Neural cell (in vitro differentiated cells): ENCODE results near the gene MINDY3. TPM values are rescaled to one million over a fixed set of nuclear protein-coding genes. Genes with fewer than 3 reads are reported as not detected.

Experiments used
- H2AFZ ChIP-seq: fragments of 200-600, 300-800 bp; sonication (generic), shearing (Covaris generic); 2 replicates; pipeline ENCODE4 v1.6.0; 2014; ENCODE audit warnings: low read depth, mild to moderate bottlenecking, antibody characterized with exemption, low read length, moderate library complexity
- H3F3A ChIP-seq: fragments of 200-600 bp; shearing (Covaris generic); 2 replicates; pipeline ENCODE4 v1.6.1; 2016; ENCODE audit warnings: mild to moderate bottlenecking, moderate library complexity, mixed read lengths, antibody characterized with exemption, low read length; ENCODE audit not compliant: insufficient read depth, poor library complexity, severe bottlenecking
- H3K27ac ChIP-seq: fragments of 200-600, 300-800 bp; sonication (generic), shearing (Covaris generic); 2 replicates; pipeline ENCODE4 v1.5.1; 2014; ENCODE audit warnings: mild to moderate bottlenecking, low read length, moderate library complexity
- H3K27me3 ChIP-seq: fragments of 300-800, 200-600 bp; sonication (generic), shearing (Covaris generic); 2 replicates; pipeline ENCODE4 v1.6.0; 2014; ENCODE audit warnings: mild to moderate bottlenecking, low read depth, low read length, moderate library complexity; ENCODE audit not compliant: insufficient read depth
- H3K36me3 ChIP-seq: fragments of 300-800, 200-600 bp; sonication (generic), shearing (Covaris generic); 2 replicates; pipeline ENCODE4 v1.5.1; 2014; ENCODE audit warnings: mild to moderate bottlenecking, antibody characterized with exemption, low read length, moderate library complexity; ENCODE audit not compliant: insufficient read depth
- H3K4me2 ChIP-seq: fragments of 300-800, 200-600 bp; sonication (generic), shearing (Covaris generic); 2 replicates; pipeline ENCODE4 v1.6.0; 2014; ENCODE audit warnings: mild to moderate bottlenecking, low read length
- H3K4me3 ChIP-seq: fragments of 300-800, 200-600 bp; sonication (generic), shearing (Covaris generic); 2 replicates; pipeline ENCODE4 v1.5.1; 2014; ENCODE audit warnings: mild to moderate bottlenecking, low read length, moderate library complexity
- H3K79me2 ChIP-seq: fragments of 200-600 bp; shearing (Covaris generic); replicated peaks from 2 replicates; pipeline ENCODE4 v1.6.0; 2014; ENCODE audit warnings: mild to moderate bottlenecking, low read length, moderate library complexity; ENCODE audit not compliant: insufficient read depth
- H3K9ac ChIP-seq: fragments of 300-800, 200-600 bp; sonication (generic), shearing (Covaris generic); 2 replicates; pipeline ENCODE4 v1.6.1; 2016; ENCODE audit warnings: mild to moderate bottlenecking, low read length, mixed read lengths
- H3K9me2 ChIP-seq: fragments of 200-600 bp; shearing (Covaris generic); 2 replicates; pipeline ENCODE4 v1.6.1; 2016; ENCODE audit warnings: mild to moderate bottlenecking, low read length, mixed read lengths; ENCODE audit not compliant: insufficient read depth
- H3K9me3 ChIP-seq: fragments of 200-600, 300-800 bp; sonication (generic), shearing (Covaris generic); 2 replicates; pipeline ENCODE4 v1.6.1; 2016; ENCODE audit warnings: mild to moderate bottlenecking, mixed run types, low read length, moderate library complexity, mixed read lengths
- H4K20me1 ChIP-seq: fragments of 200-600 bp; shearing (Covaris generic); 2 replicates; pipeline ENCODE4 v1.6.1; 2016; ENCODE audit warnings: mild to moderate bottlenecking, mixed run types; ENCODE audit not compliant: insufficient read depth
- EP300 ChIP-seq: fragments of 450-650 bp; conservative IDR thresholded peaks from 2 replicates; pipeline ENCODE4 v1.6.1; 2014; ENCODE audit warnings: antibody characterized with exemption, mild to moderate bottlenecking, moderate library complexity; ENCODE audit not compliant: poor library complexity, severe bottlenecking
- EZH2 ChIP-seq: fragments of 200-600, 300-800 bp; shearing (Covaris generic), sonication (generic); IDR thresholded peaks from 2 replicates; pipeline ENCODE4 v1.6.1; 2014; ENCODE audit warnings: antibody characterized with exemption, low read length, borderline replicate concordance, mild to moderate bottlenecking; ENCODE audit not compliant: insufficient read depth, poor library complexity, severe bottlenecking
- MXI1 ChIP-seq: fragments of 450-650 bp; conservative IDR thresholded peaks from 2 replicates; pipeline ENCODE4 v1.6.1; 2014; ENCODE audit warnings: antibody characterized with exemption, mild to moderate bottlenecking; ENCODE audit not compliant: poor library complexity, severe bottlenecking
- POLR2AphosphoS5 ChIP-seq: IDR thresholded peaks from 2 replicates; pipeline ENCODE4 v1.6.1; 2012
- RAD21 ChIP-seq: fragments of 450-650 bp; conservative IDR thresholded peaks from 2 replicates; pipeline ENCODE4 v1.6.1; 2014; ENCODE audit warnings: antibody characterized with exemption, mild to moderate bottlenecking, moderate library complexity
- SMC3 ChIP-seq: fragments of 450-650 bp; conservative IDR thresholded peaks from 2 replicates; pipeline ENCODE4 v1.6.1; 2014; ENCODE audit warnings: antibody characterized with exemption, mild to moderate bottlenecking, moderate library complexity; ENCODE audit not compliant: poor library complexity
- TAF1 ChIP-seq: IDR thresholded peaks from 2 replicates; pipeline ENCODE4 v1.6.1; 2012; ENCODE audit warnings: low read depth
- polyA plus RNA-seq: library from polyadenylated mRNA; depleted of rRNA; stranded (reverse); fragments of >200 nt; gene quantifications from 2 replicates; pipeline ENCODE4 v1.2.3, GENCODE V29; 2014
- TF ChIP-seq, protein P1 (sequence below): fragments of 450-650 bp; IDR thresholded peaks from 2 replicates; pipeline ENCODE4 v1.5.1; 2014; ENCODE audit warnings: antibody characterized with exemption, mild to moderate bottlenecking, moderate library complexity; ENCODE audit not compliant: poor library complexity, severe bottlenecking
- TF ChIP-seq, protein P2 (sequence below): IDR thresholded peaks from 2 replicates; pipeline ENCODE4 v1.6.1; 2012; ENCODE audit warnings: borderline replicate concordance

Gene MINDY3
- polyA plus RNA-seq, 1 donor from 2014 or later, result 56.5 TPM

DNA sequence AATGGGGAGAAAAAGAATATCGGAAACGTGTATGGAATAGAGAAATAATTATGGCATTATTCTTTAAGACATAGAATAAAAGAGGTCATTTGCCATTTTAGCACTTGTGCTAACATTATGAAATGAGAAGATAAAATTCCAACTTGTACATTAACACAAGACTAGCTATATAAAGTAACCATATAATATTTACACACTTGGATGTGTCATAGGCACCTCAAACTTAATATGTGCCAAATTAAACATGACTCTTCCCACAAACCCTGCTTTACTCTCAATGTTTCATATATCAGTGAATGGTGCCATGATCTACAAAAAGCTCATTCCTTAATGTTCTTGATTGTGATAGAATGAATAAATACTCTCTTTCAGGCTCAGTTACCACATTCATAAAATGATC is 4.1 kb upstream of the MINDY3 start:
- H3K9me3 ChIP-seq, result no peaks in the 10 kb centered on the region
- H3K9me2 ChIP-seq, result no peaks in the 10 kb centered on the region
- no peak overlapping the region for H2AFZ ChIP-seq
- H3F3A ChIP-seq, result no peaks in the 10 kb centered on the region
- H3K27ac ChIP-seq, result no peak overlapping the region
- H3K27me3 ChIP-seq, result peaks cover 48% of the 10 kb centered on the region
- H4K20me1 ChIP-seq, result no peaks in the 10 kb centered on the region
- no peak for TF ChIP-seq EP300
- TF ChIP-seq, protein P1, sequence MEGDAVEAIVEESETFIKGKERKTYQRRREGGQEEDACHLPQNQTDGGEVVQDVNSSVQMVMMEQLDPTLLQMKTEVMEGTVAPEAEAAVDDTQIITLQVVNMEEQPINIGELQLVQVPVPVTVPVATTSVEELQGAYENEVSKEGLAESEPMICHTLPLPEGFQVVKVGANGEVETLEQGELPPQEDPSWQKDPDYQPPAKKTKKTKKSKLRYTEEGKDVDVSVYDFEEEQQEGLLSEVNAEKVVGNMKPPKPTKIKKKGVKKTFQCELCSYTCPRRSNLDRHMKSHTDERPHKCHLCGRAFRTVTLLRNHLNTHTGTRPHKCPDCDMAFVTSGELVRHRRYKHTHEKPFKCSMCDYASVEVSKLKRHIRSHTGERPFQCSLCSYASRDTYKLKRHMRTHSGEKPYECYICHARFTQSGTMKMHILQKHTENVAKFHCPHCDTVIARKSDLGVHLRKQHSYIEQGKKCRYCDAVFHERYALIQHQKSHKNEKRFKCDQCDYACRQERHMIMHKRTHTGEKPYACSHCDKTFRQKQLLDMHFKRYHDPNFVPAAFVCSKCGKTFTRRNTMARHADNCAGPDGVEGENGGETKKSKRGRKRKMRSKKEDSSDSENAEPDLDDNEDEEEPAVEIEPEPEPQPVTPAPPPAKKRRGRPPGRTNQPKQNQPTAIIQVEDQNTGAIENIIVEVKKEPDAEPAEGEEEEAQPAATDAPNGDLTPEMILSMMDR, result no peak
- no peak for TF ChIP-seq EZH2
- no peak for TF ChIP-seq SMC3
- no peak for TF ChIP-seq TAF1
- TF ChIP-seq, protein P2, sequence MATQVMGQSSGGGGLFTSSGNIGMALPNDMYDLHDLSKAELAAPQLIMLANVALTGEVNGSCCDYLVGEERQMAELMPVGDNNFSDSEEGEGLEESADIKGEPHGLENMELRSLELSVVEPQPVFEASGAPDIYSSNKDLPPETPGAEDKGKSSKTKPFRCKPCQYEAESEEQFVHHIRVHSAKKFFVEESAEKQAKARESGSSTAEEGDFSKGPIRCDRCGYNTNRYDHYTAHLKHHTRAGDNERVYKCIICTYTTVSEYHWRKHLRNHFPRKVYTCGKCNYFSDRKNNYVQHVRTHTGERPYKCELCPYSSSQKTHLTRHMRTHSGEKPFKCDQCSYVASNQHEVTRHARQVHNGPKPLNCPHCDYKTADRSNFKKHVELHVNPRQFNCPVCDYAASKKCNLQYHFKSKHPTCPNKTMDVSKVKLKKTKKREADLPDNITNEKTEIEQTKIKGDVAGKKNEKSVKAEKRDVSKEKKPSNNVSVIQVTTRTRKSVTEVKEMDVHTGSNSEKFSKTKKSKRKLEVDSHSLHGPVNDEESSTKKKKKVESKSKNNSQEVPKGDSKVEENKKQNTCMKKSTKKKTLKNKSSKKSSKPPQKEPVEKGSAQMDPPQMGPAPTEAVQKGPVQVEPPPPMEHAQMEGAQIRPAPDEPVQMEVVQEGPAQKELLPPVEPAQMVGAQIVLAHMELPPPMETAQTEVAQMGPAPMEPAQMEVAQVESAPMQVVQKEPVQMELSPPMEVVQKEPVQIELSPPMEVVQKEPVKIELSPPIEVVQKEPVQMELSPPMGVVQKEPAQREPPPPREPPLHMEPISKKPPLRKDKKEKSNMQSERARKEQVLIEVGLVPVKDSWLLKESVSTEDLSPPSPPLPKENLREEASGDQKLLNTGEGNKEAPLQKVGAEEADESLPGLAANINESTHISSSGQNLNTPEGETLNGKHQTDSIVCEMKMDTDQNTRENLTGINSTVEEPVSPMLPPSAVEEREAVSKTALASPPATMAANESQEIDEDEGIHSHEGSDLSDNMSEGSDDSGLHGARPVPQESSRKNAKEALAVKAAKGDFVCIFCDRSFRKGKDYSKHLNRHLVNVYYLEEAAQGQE, result no peak
- TF ChIP-seq RAD21, result no peak
- TF ChIP-seq POLR2AphosphoS5, result no peak
- no peak for TF ChIP-seq MXI1
- no peak overlapping the region for H3K9ac ChIP-seq
- peaks cover 4% of the 10 kb centered on the region for H3K79me2 ChIP-seq
- H3K4me2 ChIP-seq, result no peak overlapping the region
- no peaks in the 10 kb centered on the region for H3K36me3 ChIP-seq
- no peak overlapping the region for H3K4me3 ChIP-seq

DNA sequence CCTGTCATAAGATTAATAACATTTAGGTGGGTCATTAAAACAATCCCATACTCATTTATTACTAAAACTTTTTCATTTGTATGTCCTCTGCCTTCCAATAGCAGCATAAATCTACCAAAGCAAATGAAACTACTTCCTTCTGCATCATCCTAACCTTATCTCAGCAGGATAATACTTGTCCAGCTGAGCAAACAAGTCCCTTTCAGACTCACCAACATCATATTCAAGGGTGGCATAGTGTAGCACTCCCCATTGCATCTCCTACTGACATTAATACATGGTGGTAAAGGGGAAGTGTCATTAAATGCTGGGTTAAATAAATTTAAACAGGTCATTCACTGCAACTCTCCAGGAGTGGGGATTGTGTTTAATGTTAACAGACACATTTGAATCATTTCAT is 3.4 kb upstream of the MINDY3 start:
- TF ChIP-seq EZH2 (no peak), POLR2AphosphoS5 (no peak), TAF1 (no peak)
- TF ChIP-seq, protein P1, result no peak
- TF ChIP-seq, protein P2, result no peak
- H3F3A ChIP-seq, result no peaks in the 10 kb centered on the region

More for the DNA sequence above, 3.4 kb upstream of the MINDY3 start:
- no peak overlapping the region for H2AFZ ChIP-seq
- no peaks in the 10 kb centered on the region for H3K36me3 ChIP-seq
- peaks cover 11% of the 10 kb centered on the region for H3K79me2 ChIP-seq
- no peak overlapping the region for H3K27ac ChIP-seq
- no peak overlapping the region for H3K9ac ChIP-seq
- H4K20me1 ChIP-seq, result no peaks in the 10 kb centered on the region
- H3K9me2 ChIP-seq, result no peaks in the 10 kb centered on the region
- no peaks in the 10 kb centered on the region for H3K9me3 ChIP-seq
- no peak overlapping the region for H3K4me3 ChIP-seq
- H3K4me2 ChIP-seq, result no peak overlapping the region
- H3K27me3 ChIP-seq, result peaks cover 47% of the 10 kb centered on the region
